GM12873 (cell line): ENCODE measurements around the gene PSD4.

Source experiments
- TF ChIP-seq, protein P1 (sequence below): IDR thresholded peaks from 2 replicates; pipeline ENCODE4 v1.5.1; 2012; ENCODE audit warnings: low read depth, mild to moderate bottlenecking, moderate library complexity, low read length, control low read depth; ENCODE audit not compliant: insufficient read depth; ENCODE audit errors: missing control alignments

Gene PSD4

DNA sequence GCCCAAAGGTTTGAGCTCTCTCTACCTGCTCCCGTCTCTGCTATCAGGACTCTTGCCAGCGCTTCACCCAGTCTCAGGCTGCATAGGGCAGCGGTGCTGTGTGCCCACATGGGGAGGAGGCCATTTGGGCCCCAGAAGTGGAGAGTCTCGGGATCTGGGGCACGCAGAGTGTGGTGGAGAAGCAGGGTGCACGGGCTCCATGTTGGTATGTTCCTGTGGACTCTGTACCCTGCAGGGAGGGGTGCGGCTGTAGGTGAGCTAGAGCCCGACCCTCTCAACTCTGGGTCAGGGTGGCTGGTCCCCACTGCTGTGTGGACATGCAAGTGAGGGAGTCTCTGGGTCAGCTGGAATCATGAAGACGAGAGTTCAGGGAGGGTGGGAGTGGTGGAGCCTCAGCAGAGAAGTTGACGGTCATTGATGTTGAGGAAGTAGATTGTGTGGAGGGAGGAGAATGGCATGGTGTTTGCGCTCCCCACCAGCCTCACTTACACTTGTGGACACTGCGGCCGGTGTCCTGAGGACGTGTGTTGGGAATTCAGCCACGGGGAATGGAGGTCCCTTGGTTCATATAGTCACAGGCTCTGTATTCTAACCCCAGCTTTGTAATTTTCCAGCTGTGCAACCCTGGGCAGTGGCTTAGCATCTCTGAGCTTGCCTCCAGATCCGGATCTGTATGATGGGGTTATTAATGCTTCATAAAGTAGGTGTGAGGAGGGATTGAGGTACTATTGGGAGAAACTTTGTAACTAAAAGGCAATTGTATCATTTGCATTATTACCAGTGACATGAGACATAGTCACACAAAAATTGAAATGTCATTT lies 840 bp upstream of the PSD4 start:
- TF ChIP-seq, protein P1, sequence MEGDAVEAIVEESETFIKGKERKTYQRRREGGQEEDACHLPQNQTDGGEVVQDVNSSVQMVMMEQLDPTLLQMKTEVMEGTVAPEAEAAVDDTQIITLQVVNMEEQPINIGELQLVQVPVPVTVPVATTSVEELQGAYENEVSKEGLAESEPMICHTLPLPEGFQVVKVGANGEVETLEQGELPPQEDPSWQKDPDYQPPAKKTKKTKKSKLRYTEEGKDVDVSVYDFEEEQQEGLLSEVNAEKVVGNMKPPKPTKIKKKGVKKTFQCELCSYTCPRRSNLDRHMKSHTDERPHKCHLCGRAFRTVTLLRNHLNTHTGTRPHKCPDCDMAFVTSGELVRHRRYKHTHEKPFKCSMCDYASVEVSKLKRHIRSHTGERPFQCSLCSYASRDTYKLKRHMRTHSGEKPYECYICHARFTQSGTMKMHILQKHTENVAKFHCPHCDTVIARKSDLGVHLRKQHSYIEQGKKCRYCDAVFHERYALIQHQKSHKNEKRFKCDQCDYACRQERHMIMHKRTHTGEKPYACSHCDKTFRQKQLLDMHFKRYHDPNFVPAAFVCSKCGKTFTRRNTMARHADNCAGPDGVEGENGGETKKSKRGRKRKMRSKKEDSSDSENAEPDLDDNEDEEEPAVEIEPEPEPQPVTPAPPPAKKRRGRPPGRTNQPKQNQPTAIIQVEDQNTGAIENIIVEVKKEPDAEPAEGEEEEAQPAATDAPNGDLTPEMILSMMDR, result no peak

GRCh38 chr2:113174376-113174750 lies 592 bp downstream of the PSD4 start:
- TF ChIP-seq, protein P1, result peak; percentile 36

GRCh38 chr2:113175042-113175628 lies 1.4 kb downstream of the PSD4 start:
- TF ChIP-seq, protein P1, result no peak

DNA sequence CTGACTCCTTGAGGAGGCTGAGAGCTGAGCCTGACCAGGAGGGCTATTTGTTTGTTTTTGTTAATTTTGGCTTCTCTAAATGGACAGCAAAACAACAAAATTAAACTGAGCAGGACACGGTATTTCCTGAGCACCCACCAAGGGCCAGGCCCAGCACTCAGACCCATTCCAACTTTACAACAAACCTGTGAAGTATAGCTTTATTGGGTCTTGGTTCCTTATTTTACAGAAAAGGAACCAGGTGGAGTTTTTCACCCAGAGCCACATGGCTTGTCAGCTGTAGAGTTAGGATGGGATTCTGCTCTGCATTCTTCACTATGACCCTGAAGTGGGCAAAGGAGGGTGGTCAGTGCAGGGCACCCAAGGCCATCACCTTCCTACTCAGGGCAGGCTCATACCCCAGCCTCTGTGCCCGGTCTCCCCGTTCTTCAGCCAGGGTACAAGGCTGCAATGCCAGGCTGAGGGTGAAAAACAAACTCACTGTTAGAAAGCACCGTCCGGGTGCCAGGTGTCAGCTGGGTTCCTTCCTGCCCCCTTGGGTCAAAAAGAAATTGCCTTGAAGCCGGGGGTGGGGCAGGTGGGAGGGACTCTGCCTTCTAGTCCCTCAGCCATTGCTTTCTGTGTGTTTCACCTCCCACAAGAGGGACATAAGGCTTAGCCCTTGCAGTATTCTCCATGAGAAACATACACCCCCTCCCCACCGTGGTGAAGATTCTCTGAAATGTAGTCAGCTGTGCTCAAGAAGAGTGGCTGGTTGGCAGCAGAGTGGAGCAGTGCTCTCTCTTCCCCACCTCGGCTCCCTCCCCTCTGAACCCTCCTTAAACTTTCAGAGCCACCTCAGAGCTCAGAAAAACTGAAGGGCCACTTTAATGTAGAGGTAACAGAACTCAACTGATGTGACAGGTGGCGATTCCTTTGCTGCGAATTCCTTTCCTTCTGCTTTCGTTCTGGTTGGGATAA lies 2.2 kb downstream of the PSD4 start:
- TF ChIP-seq, protein P1, result no peak

- TF ChIP-seq, protein P1, result no peak
These were observed 3.1 kb downstream of the PSD4 start for GRCh38 chr2:113176696-113177355.

GRCh38 chr2:113178069-113178746 lies 4.4 kb downstream of the PSD4 start:
- TF ChIP-seq, protein P1, result no peak
